Measurements from ENCODE around the gene GOLGA6C.
"Not testable (repeated sequence)": the region's sequence is repeated elsewhere in the genome, so short reads cannot be mapped to it uniquely, and the experiment has no call there.

- not testable (repeated sequence) for TF ChIP-seq ARNT (IDR thresholded peaks at IDR 0.05); BHLHE40 (IDR thresholded peaks at IDR 0.05; ENCODE audit: borderline replicate concordance); LEF1 (IDR thresholded peaks at IDR 0.05; ENCODE audit: borderline replicate concordance); FOXM1 (IDR thresholded peaks at IDR 0.05; ENCODE audit: borderline replicate concordance); FOXK2 (IDR thresholded peaks at IDR 0.05); SP1 (IDR thresholded peaks at IDR 0.05); PKNOX1 (IDR thresholded peaks at IDR 0.05); NFRKB (IDR thresholded peaks at IDR 0.05); HDGF (IDR thresholded peaks at IDR 0.05; ENCODE audit: borderline replicate concordance)
Observed at GRCh38 chr15:75219507-75219929, 38.6 kb upstream of the GOLGA6C start.
